H1 (cell line): ENCODE data around the gene SLC35F6. TPM values are rescaled to one million over a fixed set of nuclear protein-coding genes. Genes with fewer than 3 reads are reported as not detected.

Experiments
- CTCF ChIA-PET: fragments of 300-600 bp; sonication (Branson Sonifier 250); formaldehyde crosslinking; loops from one replicate; lab custom pipeline; 2021; ENCODE audit not compliant: partially characterized antibody; lab: Charles Lee
- POLR2A ChIA-PET: fragments of 300-600 bp; sonication (Branson Sonifier 250); formaldehyde crosslinking; loops from one replicate; lab custom pipeline; 2021; ENCODE audit warnings: inconsistent platforms; ENCODE audit not compliant: partially characterized antibody; lab: Charles Lee
- DNase-seq, 2 experiments: peaks; one replicate each; pipeline versions ENCODE4 v3.0.0 to v3.0.0-alpha.2; 2010 to 2022; ENCODE audit warnings: low spot score in 2 of 2, low read depth in 1 of 2, mixed read lengths in 1 of 2
- FAIRE-seq: peaks from 2 replicates; lab custom pipeline; 2011; peaks lifted over from hg19 to GRCh38; lab: Jason Lieb, UNC
- H2AFZ ChIP-seq: 2 replicates; pipeline ENCODE4 v1.8.1; 2012; ENCODE audit warnings: low read length, inconsistent platforms
- H2AK5ac ChIP-seq: 2 replicates; pipeline ENCODE4 v1.6.1; 2013; ENCODE audit warnings: low read depth, low read length
- H2BK120ac ChIP-seq: replicated peaks from 2 replicates; pipeline ENCODE3; 2013; ENCODE audit warnings: low read depth, low read length, inconsistent platforms
- H2BK12ac ChIP-seq: 2 replicates; pipeline ENCODE4 v1.6.1; 2013; ENCODE audit warnings: low read depth, low read length
- H2BK15ac ChIP-seq: 2 replicates; pipeline ENCODE4 v1.6.1; 2013; ENCODE audit warnings: low read length
- H2BK20ac ChIP-seq: 2 replicates; pipeline ENCODE4 v1.6.1; 2013; ENCODE audit warnings: low read length
- H2BK5ac ChIP-seq: 2 replicates; pipeline ENCODE4 v1.6.1; 2013; ENCODE audit warnings: low read depth, low read length
- H3K14ac ChIP-seq: 2 replicates; pipeline ENCODE4 v1.6.1; 2013; ENCODE audit warnings: inconsistent platforms; ENCODE audit not compliant: insufficient read length
- H3K18ac ChIP-seq: 2 replicates; pipeline ENCODE4 v1.6.1; 2013; ENCODE audit warnings: low read length; ENCODE audit errors: extremely low read depth
- H3K23ac ChIP-seq: 2 replicates; pipeline ENCODE4 v1.6.1; 2013; ENCODE audit warnings: inconsistent platforms; ENCODE audit not compliant: insufficient read length
- H3K23me2 ChIP-seq: 2 replicates; pipeline ENCODE4 v1.6.1; 2013; ENCODE audit warnings: low read depth, low read length
- H3K27ac ChIP-seq: 2 replicates; pipeline ENCODE4 v1.6.1; 2011; ENCODE audit warnings: low read depth, low read length, inconsistent platforms
- H3K27me3 ChIP-seq, 4 experiments: replicated peaks in 1 of 4; 1 replicate in 1 of 4; 2 replicates in 3 of 4; pipeline versions ENCODE4 v1.6.1 to v1.8.1; 2011 to 2013; ENCODE audit warnings: low read length in 3 of 4, mild to moderate bottlenecking in 3 of 4, inconsistent platforms in 2 of 4, mixed read lengths in 2 of 4, moderate library complexity in 1 of 4; ENCODE audit not compliant: control insufficient read depth in 3 of 4, insufficient read depth in 3 of 4; ENCODE audit errors: extremely low read depth in 1 of 4
- H3K36me3 ChIP-seq, 4 experiments: 2 replicates each; pipeline versions ENCODE4 v1.6.1 to v1.8.1; 2011 to 2013; ENCODE audit warnings: mild to moderate bottlenecking in 4 of 4, low read length in 3 of 4, moderate library complexity in 2 of 4, control low read depth in 1 of 4, inconsistent platforms in 1 of 4; ENCODE audit not compliant: insufficient read depth in 4 of 4, control insufficient read depth in 2 of 4
- H3K4ac ChIP-seq: replicated peaks from 2 replicates; pipeline ENCODE3; 2013; ENCODE audit warnings: low read length, low read depth, mixed read lengths, inconsistent platforms; ENCODE audit not compliant: insufficient read length
- H3K4me1 ChIP-seq, 4 experiments: replicated peaks in 1 of 4; 1 replicate in 1 of 4; 2 replicates in 3 of 4; pipeline versions ENCODE4 v1.6.1 to v1.8.1; 2011 to 2013; ENCODE audit warnings: low read length in 3 of 4, inconsistent platforms in 2 of 4, mixed read lengths in 1 of 4; ENCODE audit not compliant: insufficient read depth in 4 of 4, control insufficient read depth in 3 of 4
- H3K4me2 ChIP-seq, 2 experiments: 2 replicates each; pipeline versions ENCODE4 v1.6.1 to v1.8.1; 2011 to 2013; ENCODE audit warnings: low read depth in 2 of 2, low read length in 2 of 2, control low read depth in 1 of 2, inconsistent platforms in 1 of 2, mild to moderate bottlenecking in 1 of 2; ENCODE audit not compliant: insufficient read depth in 1 of 2
- H3K4me3 ChIP-seq, 4 experiments: fragments of 200-600, 300-600 bp in 1 of 4; sonication (generic), shearing (Covaris generic), sonication (Bioruptor Twin) in 1 of 4; 2 replicates each; pipeline versions ENCODE4 v1.5.1 to v1.8.1; 2011 to 2016; ENCODE audit warnings: low read length in 4 of 4, low read depth in 3 of 4, control low read depth in 2 of 4, inconsistent platforms in 2 of 4, mild to moderate bottlenecking in 2 of 4, mixed read lengths in 1 of 4, moderate library complexity in 1 of 4; ENCODE audit not compliant: insufficient read depth in 2 of 4; ENCODE audit errors: extremely low read depth in 1 of 4
- H3K56ac ChIP-seq: replicated peaks from 2 replicates; pipeline ENCODE3; 2013; ENCODE audit warnings: low read depth, mild to moderate bottlenecking, mixed read lengths, low read length, inconsistent platforms; ENCODE audit not compliant: insufficient read length
- H3K79me1 ChIP-seq: 2 replicates; pipeline ENCODE4 v1.6.1; 2013; ENCODE audit warnings: low read depth, low read length, control low read depth
- H3K79me2 ChIP-seq, 2 experiments: 2 replicates each; pipeline versions ENCODE4 v1.6.1 to v1.8.1; 2012 to 2013; ENCODE audit warnings: low read length in 2 of 2, mild to moderate bottlenecking in 2 of 2, inconsistent platforms in 1 of 2; ENCODE audit not compliant: insufficient read depth in 2 of 2, control insufficient read depth in 1 of 2
- H3K9ac ChIP-seq, 4 experiments: replicated peaks in 1 of 4; 1 replicate in 1 of 4; 2 replicates in 3 of 4; pipeline versions ENCODE4 v1.6.1 to v1.8.1; 2011 to 2013; ENCODE audit warnings: low read depth in 3 of 4, low read length in 3 of 4, control low read depth in 2 of 4, mild to moderate bottlenecking in 2 of 4, moderate library complexity in 2 of 4, inconsistent platforms in 1 of 4; ENCODE audit errors: extremely low read depth in 1 of 4
- H3K9me3 ChIP-seq, 2 experiments: 2 replicates each; pipeline versions ENCODE4 v1.6.1 to v1.8.1; 2012 to 2013; ENCODE audit warnings: mild to moderate bottlenecking in 2 of 2, moderate library complexity in 2 of 2, control low read depth in 1 of 2, inconsistent platforms in 1 of 2, low read depth in 1 of 2, low read length in 1 of 2, mixed read lengths in 1 of 2; ENCODE audit not compliant: insufficient read depth in 2 of 2
- H4K20me1 ChIP-seq, 2 experiments: replicated peaks in 1 of 2; 2 replicates each; pipeline versions ENCODE3 to v1.8.1; 2011 to 2013; ENCODE audit warnings: inconsistent platforms in 2 of 2, low read length in 2 of 2, mild to moderate bottlenecking in 1 of 2; ENCODE audit not compliant: insufficient read depth in 2 of 2, control insufficient read depth in 1 of 2
- H4K5ac ChIP-seq: 2 replicates; pipeline ENCODE4 v1.6.1; 2013; ENCODE audit warnings: low read length, low read depth, mixed read lengths, inconsistent platforms; ENCODE audit not compliant: insufficient read length
- H4K8ac ChIP-seq: 2 replicates; pipeline ENCODE4 v1.8.0; 2013; ENCODE audit warnings: mild to moderate bottlenecking, moderate library complexity, low read length, inconsistent platforms; ENCODE audit not compliant: insufficient read depth; ENCODE audit errors: extremely low read depth
- H4K91ac ChIP-seq: replicated peaks from 2 replicates; pipeline ENCODE3; 2013; ENCODE audit warnings: low read length, mixed read lengths, inconsistent platforms; ENCODE audit not compliant: insufficient read length
- ASH2L ChIP-seq: fragments of 200-600, 300-600 bp; sonication (generic); IDR thresholded peaks from one replicate; pipeline ENCODE4 v1.7.1; 2017; ENCODE audit warnings: low read length
- EP300 ChIP-seq, 2 experiments: IDR thresholded peaks; 1 replicate in 1 of 2; 2 replicates in 1 of 2; pipeline ENCODE4 v1.6.1; 2011 to 2012; ENCODE audit warnings: low read depth in 2 of 2, low read length in 2 of 2, mild to moderate bottlenecking in 2 of 2, borderline replicate concordance in 1 of 2, inconsistent platforms in 1 of 2, moderate library complexity in 1 of 2
- RNF2 ChIP-seq: fragments of 200-900, 300-1000 bp; sonication (generic); IDR thresholded peaks from 2 replicates; pipeline ENCODE4 v1.7.1; 2016; ENCODE audit warnings: borderline replicate concordance, low read depth, mild to moderate bottlenecking, antibody characterized with exemption, low read length; ENCODE audit not compliant: poor library complexity, severe bottlenecking; ENCODE audit errors: missing control alignments
- SIRT6 ChIP-seq: IDR thresholded peaks from one replicate; pipeline ENCODE4 v1.7.1; 2012; ENCODE audit warnings: low read length, inconsistent platforms
- TBP ChIP-seq: IDR thresholded peaks from 2 replicates; pipeline ENCODE4 v1.6.1; 2011; ENCODE audit warnings: low read depth, low read length, improper control_type of control experiment
- WGBS, 2 experiments: shearing (Covaris generic) in 1 of 2; methylation state at CpG; one replicate each; pipeline versions ENCODE4 v1.1.6 to v1.1.7; 2013 to 2015; ENCODE audit warnings: low lambda C conversion rate in 2 of 2, mixed read lengths in 2 of 2, inconsistent platforms in 1 of 2, low coverage in 1 of 2, missing lambda C conversion rate in 1 of 2; ENCODE audit not compliant: insufficient replicate concordance in 2 of 2, insufficient coverage in 1 of 2, insufficient read length in 1 of 2; ENCODE audit errors: extremely low coverage in 1 of 2, missing lambda C conversion rate in 1 of 2; 5-methylcytosine and 5-hydroxymethylcytosine counted together
- polyA plus RNA-seq, 7 experiments: library from polyadenylated mRNA; depleted of rRNA in 3 of 7; stranded (reverse) in 5 of 7; unstranded in 2 of 7; fragments of >200 nt in 5 of 7; fragments of 200-250 nt in 2 of 7; gene quantifications; 1 replicate in 5 of 7; 2 replicates in 1 of 7; 4 replicates in 1 of 7; pipeline versions ENCODE4 v1.2.1 to v1.2.3, GENCODE V29; 2011 to 2013; ENCODE audit warnings: missing spikeins in 2 of 7, mixed read lengths in 2 of 7
- total RNA-seq: library from RNA; stranded (reverse); fragmentation: NEBNext Ultra II Directional; extraction: Animal tissue kit (Norgen Biotek cat#: 25700); gene quantifications from 2 replicates; pipeline ENCODE4 v1.2.1, GENCODE V29; 2021

The SLC35F6 gene
- total and polyA plus RNA-seq, 2 of the 8 experiments (the other 6 are each of a cell fraction or from before 2014, with no cell fraction given), result 11.2 to 13.5 TPM

GRCh38 chr2:26782876-26783704 is 19.0 kb downstream of the SLC35F6 start:
- H3K79me2 ChIP-seq, result peaks cover 0 to 7% of the 10 kb centered on the region in 2 experiments; a peak in 2 of 4 replicates
- no peak overlapping the region for H3K4me3 ChIP-seq
- H3K23ac ChIP-seq, result no peak overlapping the region
- H4K20me1 ChIP-seq, result peaks cover 0 to 2% of the 10 kb centered on the region in 2 experiments
- no peaks in the 10 kb centered on the region for H3K9me3 ChIP-seq
- H4K5ac ChIP-seq, result no peak overlapping the region
- peaks cover 8% of the 10 kb centered on the region for H3K23me2 ChIP-seq
- H3K4ac ChIP-seq, result no peak overlapping the region
- no peak overlapping the region for H2AFZ ChIP-seq
- no peak overlapping the region for H2BK120ac ChIP-seq
- H3K18ac ChIP-seq, result no peak overlapping the region
- no peak overlapping the region for H3K14ac ChIP-seq
- FAIRE-seq (no peak), DNase-seq (no peak)
- H3K27ac ChIP-seq, result no peak overlapping the region
- WGBS, 2 experiments, result 91% methylated on average over 12 of the region's 12 CpGs; no CpG with 5 or more reads in 1 of the 2 experiments
- H2AK5ac ChIP-seq, result no peak overlapping the region
- H4K8ac ChIP-seq, result no peak overlapping the region
- peaks cover 2% of the 10 kb centered on the region; the same call in 1 of the 2 replicates for H3K79me1 ChIP-seq
- ChIA-PET CTCF (interaction anchor here (0.6 to 2.2 kb wide), 6 partner anchors 9 to 63 kb away, joined by 3 to 11 read pairs (median 3); no protein-coding TSS in a partner anchor), POLR2A (interaction anchor here (0.6 to 0.7 kb wide), 2 partner anchors 25 to 190 kb away, joined by 3 read pairs; no protein-coding TSS in a partner anchor)
- H4K91ac ChIP-seq, result no peak overlapping the region
- no peak overlapping the region for H2BK5ac ChIP-seq
- TF ChIP-seq EP300 (IDR thresholded peaks at IDR 0.05; ENCODE audit: borderline replicate concordance in 1 of 2, low read depth in 2 of 2, low read length in 2 of 2), result no peak
- TF ChIP-seq TBP, result no peak
- TF ChIP-seq SIRT6, result no peak
- no peak for TF ChIP-seq ASH2L
- TF ChIP-seq RNF2, result no peak
- H2BK15ac ChIP-seq, result no peak overlapping the region
- no peak overlapping the region for H2BK12ac ChIP-seq
- no peak overlapping the region for H3K56ac ChIP-seq
- peaks cover 0 to 1% (median 0%) of the 10 kb centered on the region in 4 experiments; a peak in 2 of 7 replicates for H3K4me1 ChIP-seq
- H3K27me3 ChIP-seq, result peaks cover 0 to 5% (median 4%) of the 10 kb centered on the region in 4 experiments; a peak in 2 of 7 replicates
- H3K9ac ChIP-seq, result no peak overlapping the region
- peaks cover 2 to 4% (median 3%) of the 10 kb centered on the region in 4 experiments; a peak in 4 of 8 replicates for H3K36me3 ChIP-seq
- H3K4me2 ChIP-seq, result no peak overlapping the region
- H2BK20ac ChIP-seq, result no peak overlapping the region
